Activated CD4-positive, CD25-positive, alpha-beta regulatory T cell treated with anti-CD3 and anti-CD28 coated beads, Interleukin-2, amount 50 U/mL, for 24 hours (primary cell): ENCODE data around the gene SMG1.
"Not testable (repeated sequence)": the region's sequence is repeated elsewhere in the genome, so short reads cannot be mapped to it uniquely, and the experiment has no call there.

ENCODE experiments used
- ATAC-seq, 2 donors: fragments of 150-1000 bp; cut with Tn5 transposase; one replicate each; pipeline ENCODE4 v1.10.0; 2021; ENCODE audit warnings: mild to moderate bottlenecking in 1 of 2, moderate library complexity in 1 of 2

Gene SMG1

GRCh38 chr16:18757960-18758660 lies 168.1 kb downstream of the SMG1 start:
- not testable (repeated sequence) for ATAC-seq

GRCh38 chr16:18756639-18757038 lies 169.6 kb downstream of the SMG1 start:
- not testable (repeated sequence) for ATAC-seq
